Naive B cell (primary cell): Measurements from ENCODE around the gene CSRNP3. TPM values are rescaled to one million over a fixed set of nuclear protein-coding genes. Genes with fewer than 3 reads are reported as not detected.
A peak's percentile ranks its signal among the peaks of the same experiment; 100 is the strongest.

Experiments used
- ATAC-seq, 2 donors: fragments of 150-1000 bp; cut with Tn5 transposase; 2 replicates each; pipeline ENCODE4 v1.10.0; 2021; ENCODE audit warnings: low read depth in 2 of 2, mild to moderate bottlenecking in 2 of 2, moderate library complexity in 2 of 2
- DNase-seq: peaks from one replicate; pipeline ENCODE4 v3.0.0; 2022
- H3K27ac Mint-ChIP-seq, 6 donors: one replicate each; pipeline ENCODE4 v1.8.0; 2020 to 2022; ENCODE audit warnings: mild to moderate bottlenecking in 6 of 6, mixed read lengths in 6 of 6, moderate library complexity in 5 of 6, inconsistent platforms in 2 of 6
- H3K27me3 Mint-ChIP-seq, 3 donors: one replicate each; pipeline ENCODE4 v1.8.0; 2021 to 2022; ENCODE audit warnings: mixed read lengths in 3 of 3, mild to moderate bottlenecking in 1 of 3
- H3K36me3 Mint-ChIP-seq, 2 donors: one replicate each; pipeline ENCODE4 v1.8.0; 2020 to 2022; ENCODE audit warnings: mixed read lengths in 2 of 2, inconsistent platforms in 1 of 2, mild to moderate bottlenecking in 1 of 2
- H3K4me1 Mint-ChIP-seq, 3 donors: one replicate each; pipeline ENCODE4 v1.8.0; 2020 to 2022; ENCODE audit warnings: mixed read lengths in 3 of 3, inconsistent platforms in 1 of 3, mild to moderate bottlenecking in 1 of 3, moderate library complexity in 1 of 3
- H3K4me3 Mint-ChIP-seq, 8 donors: one replicate each; pipeline ENCODE4 v1.8.0; 2020 to 2022; ENCODE audit warnings: mild to moderate bottlenecking in 8 of 8, mixed read lengths in 8 of 8, moderate library complexity in 8 of 8, inconsistent platforms in 2 of 8
- H3K9me3 Mint-ChIP-seq, 7 donors: one replicate each; pipeline ENCODE4 v1.8.0; 2020 to 2022; ENCODE audit warnings: mixed read lengths in 7 of 7, mild to moderate bottlenecking in 5 of 7, inconsistent platforms in 2 of 7, moderate library complexity in 1 of 7
- polyA plus RNA-seq, 6 donors: library from polyadenylated mRNA; unstranded; fragments of 300-500 nt; fragmentation: Illumina TruSeq; gene quantifications; one replicate each; pipeline ENCODE4 v1.2.3, GENCODE V29; 2021; ENCODE audit warnings: low read depth in 6 of 6

The CSRNP3 gene
- polyA plus RNA-seq, 6 donors from 2014 or later = not detected

GRCh38 chr2:165535471-165535870 is 66.0 kb downstream of the CSRNP3 start:
- Mint-ChIP-seq H3K27me3 (peaks cover 0 to 8% (median 7%) of the 10 kb centered on the region in 3 donors), H3K4me3 (no peak overlapping the region), H3K9me3 (peaks cover 0 to 4% (median 0%) of the 10 kb centered on the region in 7 donors), H3K4me1 (peaks cover 13% of the 10 kb centered on the region in 3 donors), H3K27ac (no peak overlapping the region), H3K36me3 (no peaks in the 10 kb centered on the region)
- DNase-seq (no peak), ATAC-seq (no peak)

GRCh38 chr2:165536851-165537499 is 67.5 kb downstream of the CSRNP3 start:
- peaks cover 13% of the 10 kb centered on the region in 3 donors for H3K4me1 Mint-ChIP-seq
- DNase-seq = no peak
- H3K36me3 Mint-ChIP-seq = no peaks in the 10 kb centered on the region
- peaks cover 0 to 8% (median 0%) of the 10 kb centered on the region in 3 donors for H3K27me3 Mint-ChIP-seq
- no peaks in the 10 kb centered on the region for H3K9me3 Mint-ChIP-seq
- ATAC-seq = no peak
- no peak overlapping the region for H3K4me3 Mint-ChIP-seq
- no peak overlapping the region for H3K27ac Mint-ChIP-seq

GRCh38 chr2:165539985-165540384 is 70.5 kb downstream of the CSRNP3 start:
- peaks cover 0 to 8% (median 0%) of the 10 kb centered on the region in 3 donors for H3K27me3 Mint-ChIP-seq
- no peaks in the 10 kb centered on the region for H3K9me3 Mint-ChIP-seq
- no peaks in the 10 kb centered on the region for H3K36me3 Mint-ChIP-seq
- H3K4me3 Mint-ChIP-seq = no peak overlapping the region
- ATAC-seq (no peak), DNase-seq (no peak)
- no peak overlapping the region for H3K27ac Mint-ChIP-seq
- peaks cover 13% of the 10 kb centered on the region in 3 donors for H3K4me1 Mint-ChIP-seq

GRCh38 chr2:165544897-165545296 is 75.4 kb downstream of the CSRNP3 start:
- H3K27ac Mint-ChIP-seq = no peak overlapping the region
- DNase-seq (no peak), ATAC-seq (peak in 1 of 2 donors; percentile 25)

GRCh38 chr2:165547900-165548299 is 78.4 kb downstream of the CSRNP3 start:
- H3K27ac Mint-ChIP-seq = no peak overlapping the region

More at GRCh38 chr2:165544897-165545296, 75.4 kb downstream of the CSRNP3 start:
- Mint-ChIP-seq H3K4me3 (no peak overlapping the region), H3K36me3 (no peaks in the 10 kb centered on the region), H3K9me3 (no peaks in the 10 kb centered on the region), H3K27me3 (no peaks in the 10 kb centered on the region), H3K4me1 (no peaks in the 10 kb centered on the region)

DNA sequence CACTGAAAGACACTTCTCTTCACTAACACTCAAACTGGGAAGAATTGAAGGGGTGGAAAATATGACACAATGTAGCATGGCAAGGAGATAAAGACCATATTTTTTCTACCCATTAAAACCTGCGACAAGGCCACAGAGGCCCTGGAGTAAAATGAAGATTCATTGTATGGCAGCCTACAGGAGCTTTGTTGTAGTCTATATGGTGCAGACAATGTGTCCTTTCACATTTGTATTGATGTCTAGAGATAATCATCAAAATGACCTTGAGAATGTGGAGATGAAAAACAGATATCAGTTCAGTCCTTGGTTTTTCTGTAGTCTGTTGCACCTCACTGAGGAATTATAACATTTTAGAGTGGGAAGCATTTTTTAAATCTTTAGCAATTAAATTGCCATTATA is 80.1 kb downstream of the CSRNP3 start:
- DNase-seq (no peak), ATAC-seq (no peak)
- Mint-ChIP-seq H3K4me3 (no peak overlapping the region), H3K9me3 (no peaks in the 10 kb centered on the region), H3K4me1 (no peaks in the 10 kb centered on the region), H3K36me3 (no peaks in the 10 kb centered on the region), H3K27ac (no peak overlapping the region), H3K27me3 (peaks cover 0 to 7% (median 0%) of the 10 kb centered on the region in 3 donors)

More at GRCh38 chr2:165547900-165548299, 78.4 kb downstream of the CSRNP3 start:
- Mint-ChIP-seq H3K27me3 (peaks cover 0 to 7% (median 0%) of the 10 kb centered on the region in 3 donors), H3K9me3 (no peaks in the 10 kb centered on the region), H3K4me1 (no peaks in the 10 kb centered on the region), H3K4me3 (no peak overlapping the region), H3K36me3 (no peaks in the 10 kb centered on the region)
- no peak for ATAC-seq
- no peak for DNase-seq

DNA sequence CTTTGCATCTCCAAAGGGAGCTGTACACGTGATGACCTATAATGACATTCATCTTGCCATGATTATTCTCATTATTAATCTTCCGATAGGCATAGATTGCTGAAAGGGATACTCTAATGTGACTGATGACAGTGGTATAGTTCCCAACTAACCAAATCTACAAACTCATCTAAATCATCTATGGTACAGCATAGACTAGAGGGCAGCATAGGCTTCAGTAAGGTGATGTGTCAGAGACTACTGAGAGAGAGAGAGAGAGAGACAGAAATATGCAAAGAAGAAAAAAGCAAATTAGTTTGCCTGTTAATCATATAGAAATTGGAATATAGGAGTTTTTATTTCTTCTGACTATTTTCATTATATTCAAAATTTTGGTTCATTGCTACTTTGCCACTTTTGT is 89.3 kb downstream of the CSRNP3 start:
- H3K4me1 Mint-ChIP-seq = no peaks in the 10 kb centered on the region
- ATAC-seq (peak in 1 of 2 donors; percentile 44), DNase-seq (no peak)
- H3K4me3 Mint-ChIP-seq = no peak overlapping the region
- H3K36me3 Mint-ChIP-seq = no peaks in the 10 kb centered on the region
- no peak overlapping the region for H3K27ac Mint-ChIP-seq
- H3K9me3 Mint-ChIP-seq = no peaks in the 10 kb centered on the region
- peaks cover 0 to 3% (median 0%) of the 10 kb centered on the region in 3 donors for H3K27me3 Mint-ChIP-seq

- DNase-seq = no peak
- no peaks in the 10 kb centered on the region for H3K4me1 Mint-ChIP-seq
- H3K36me3 Mint-ChIP-seq = no peaks in the 10 kb centered on the region
- ATAC-seq = no peak
- peak overlapping the region in 1 of 6 donors; percentile 0 for H3K27ac Mint-ChIP-seq
- peak overlapping the region in 1 of 8 donors; percentile 10 for H3K4me3 Mint-ChIP-seq
- no peaks in the 10 kb centered on the region for H3K9me3 Mint-ChIP-seq
- peaks cover 0 to 3% (median 0%) of the 10 kb centered on the region in 3 donors for H3K27me3 Mint-ChIP-seq
Observed at GRCh38 chr2:165560377-165560988, 91.0 kb downstream of the CSRNP3 start.

- Mint-ChIP-seq H3K27me3 (peaks cover 0 to 3% (median 0%) of the 10 kb centered on the region in 3 donors), H3K4me3 (no peak overlapping the region), H3K27ac (no peak overlapping the region), H3K36me3 (no peaks in the 10 kb centered on the region), H3K9me3 (no peaks in the 10 kb centered on the region), H3K4me1 (no peaks in the 10 kb centered on the region)
- DNase-seq (no peak), ATAC-seq (no peak)
Observed at GRCh38 chr2:165561516-165561915, 92.0 kb downstream of the CSRNP3 start.

DNA sequence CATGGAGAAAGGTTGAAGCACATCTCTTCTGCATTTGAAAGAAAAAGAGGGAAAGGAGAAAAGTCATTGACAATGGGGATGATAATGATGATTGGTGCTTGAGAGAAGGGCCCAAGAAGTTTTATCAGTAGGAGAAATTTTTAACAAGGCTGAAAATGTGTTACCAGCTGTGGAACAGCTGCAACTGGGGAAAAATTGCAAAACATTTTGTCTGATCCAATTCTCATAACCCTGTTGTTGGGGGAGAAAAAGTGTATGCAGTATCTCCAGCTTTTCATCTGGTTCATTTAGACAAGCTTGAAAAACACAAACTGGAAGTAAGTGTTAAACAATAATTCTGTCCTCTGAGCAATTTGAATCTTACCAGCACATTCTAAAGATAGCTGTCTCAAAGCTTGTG is 92.7 kb downstream of the CSRNP3 start:
- Mint-ChIP-seq H3K9me3 (no peaks in the 10 kb centered on the region), H3K4me3 (no peak overlapping the region), H3K4me1 (no peaks in the 10 kb centered on the region), H3K27me3 (peaks cover 0 to 3% (median 0%) of the 10 kb centered on the region in 3 donors), H3K27ac (no peak overlapping the region), H3K36me3 (no peaks in the 10 kb centered on the region)
- ATAC-seq = no peak
- DNase-seq = no peak

GRCh38 chr2:165563468-165564225 is 94.1 kb downstream of the CSRNP3 start:
- no peaks in the 10 kb centered on the region for H3K36me3 Mint-ChIP-seq
- H3K4me3 Mint-ChIP-seq = no peak overlapping the region
- peaks cover 0 to 8% (median 3%) of the 10 kb centered on the region in 3 donors for H3K27me3 Mint-ChIP-seq
- DNase-seq (no peak), ATAC-seq (peak in 1 of 2 donors; percentile 45)
- no peak overlapping the region for H3K27ac Mint-ChIP-seq
- H3K9me3 Mint-ChIP-seq = no peaks in the 10 kb centered on the region
- no peaks in the 10 kb centered on the region for H3K4me1 Mint-ChIP-seq

DNA sequence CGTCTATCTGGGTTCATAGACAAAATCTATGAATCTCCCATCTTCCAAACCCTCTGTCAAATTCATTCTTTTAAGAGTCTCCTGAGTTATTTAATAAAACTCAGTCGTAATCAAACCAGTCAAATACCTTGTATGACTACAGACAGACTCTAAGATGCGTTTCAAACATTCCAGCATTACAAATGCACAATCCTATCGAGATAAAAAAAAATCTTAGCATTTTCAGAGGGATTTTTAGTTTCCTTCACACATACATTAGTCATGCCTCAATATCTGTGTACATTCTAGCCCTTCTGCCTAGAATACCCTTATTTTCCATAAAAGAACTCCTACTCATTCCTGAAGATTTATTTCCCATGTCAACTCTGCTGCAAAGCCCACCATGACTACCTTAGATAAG is 96.5 kb downstream of the CSRNP3 start:
- H3K36me3 Mint-ChIP-seq = no peaks in the 10 kb centered on the region
- DNase-seq (no peak), ATAC-seq (no peak)
- no peak overlapping the region for H3K27ac Mint-ChIP-seq
- H3K27me3 Mint-ChIP-seq = peaks cover 0 to 8% (median 3%) of the 10 kb centered on the region in 3 donors
- H3K4me1 Mint-ChIP-seq = no peaks in the 10 kb centered on the region
- no peaks in the 10 kb centered on the region for H3K9me3 Mint-ChIP-seq
- no peak overlapping the region for H3K4me3 Mint-ChIP-seq

GRCh38 chr2:165567273-165567672 is 97.8 kb downstream of the CSRNP3 start:
- Mint-ChIP-seq H3K9me3 (no peaks in the 10 kb centered on the region), H3K36me3 (no peaks in the 10 kb centered on the region), H3K4me3 (no peak overlapping the region), H3K4me1 (no peaks in the 10 kb centered on the region), H3K27me3 (peaks cover 0 to 8% (median 0%) of the 10 kb centered on the region in 3 donors), H3K27ac (no peak overlapping the region)
- no peak for ATAC-seq
- no peak for DNase-seq

DNA sequence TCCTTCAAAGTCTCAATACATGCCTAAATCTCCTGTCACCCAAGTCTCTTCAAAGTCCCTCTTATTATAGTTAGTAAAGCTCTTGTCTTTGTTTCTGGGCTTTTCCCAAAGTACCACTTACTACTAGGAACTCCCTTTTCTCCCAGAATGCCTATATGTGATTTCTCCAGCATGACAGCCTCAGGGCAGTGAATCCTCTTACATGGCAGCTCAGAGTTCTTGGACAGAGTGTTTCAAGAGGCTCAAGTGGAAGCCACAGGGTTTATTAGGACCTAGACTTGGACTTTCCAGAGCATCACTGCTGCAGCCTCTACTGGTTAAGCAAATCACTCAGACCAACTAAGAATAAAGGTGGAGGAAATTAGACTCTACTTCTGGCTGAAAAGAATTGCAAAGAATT is 98.9 kb downstream of the CSRNP3 start:
- Mint-ChIP-seq H3K9me3 (no peaks in the 10 kb centered on the region), H3K27ac (no peak overlapping the region), H3K4me1 (no peaks in the 10 kb centered on the region), H3K4me3 (no peak overlapping the region), H3K36me3 (no peaks in the 10 kb centered on the region), H3K27me3 (peaks cover 0 to 8% (median 0%) of the 10 kb centered on the region in 3 donors)
- ATAC-seq (no peak), DNase-seq (no peak)
